Islet precursor cell (in vitro differentiated cells): ENCODE results near the gene WDTC1.

Experiments
- DNase-seq: peaks from one replicate; pipeline ENCODE4 v3.0.0-alpha.2; 2018

Gene WDTC1

DNA sequence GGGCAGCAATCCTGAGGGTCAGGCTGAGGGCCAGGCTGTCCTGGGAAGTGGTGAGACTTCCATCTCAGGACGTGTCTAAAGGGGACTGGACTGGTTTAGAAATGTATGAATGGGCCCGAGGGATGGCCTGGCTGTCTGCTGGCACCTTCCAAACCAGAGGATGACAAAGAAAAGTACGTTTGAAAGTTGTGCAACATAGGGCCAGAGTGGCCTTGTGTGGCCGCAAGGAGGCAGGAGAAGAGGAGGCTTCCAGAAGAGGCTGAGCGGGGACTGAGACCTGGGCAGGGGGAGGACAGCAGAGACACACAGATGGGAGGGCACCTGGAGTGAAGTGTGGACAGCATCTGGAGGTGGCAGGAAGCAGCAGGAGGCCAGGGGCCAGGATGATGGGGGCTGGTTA is 104.8 kb downstream of the WDTC1 start:
- DNase-seq: no peak

- peak; percentile 92 for DNase-seq
Measured at GRCh38 chr1:27341525-27342252, 107.3 kb downstream of the WDTC1 start, which contains the start of gene SYTL1. TSS of gene SYTL1 (plus strand) at chr1:27342022. CDS start at chr1:27345335, 3,313 bp downstream.

- no peak for DNase-seq
Measured at GRCh38 chr1:27342391-27342777, 108.0 kb downstream of the WDTC1 start.

GRCh38 chr1:27342778-27343638 is 108.6 kb downstream of the WDTC1 start:
- peak; percentile 91 for DNase-seq

GRCh38 chr1:27343639-27344025 is 109.2 kb downstream of the WDTC1 start:
- no peak for DNase-seq

- DNase-seq: no peak
Measured at GRCh38 chr1:27345272-27345671, 110.8 kb downstream of the WDTC1 start.

DNA sequence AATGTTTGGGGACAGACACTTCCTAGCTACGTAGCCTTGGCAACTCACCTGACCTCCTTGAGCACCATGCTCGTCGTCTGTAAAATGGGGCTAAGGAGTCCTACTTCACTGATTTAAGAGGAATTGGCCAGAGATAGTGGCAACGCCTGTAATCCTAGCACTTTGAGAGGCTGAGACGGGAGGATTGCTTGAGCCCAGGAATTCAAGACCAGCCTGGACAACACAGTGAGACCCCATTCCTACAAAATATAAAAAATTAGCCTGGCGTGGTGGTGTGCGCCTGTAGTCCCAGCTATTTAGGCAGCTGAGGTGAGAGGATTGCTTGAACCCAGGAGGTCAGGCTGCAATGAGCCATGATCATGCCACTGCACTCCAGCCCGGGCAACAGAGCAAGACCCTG is 111.9 kb downstream of the WDTC1 start:
- no peak for DNase-seq

DNA sequence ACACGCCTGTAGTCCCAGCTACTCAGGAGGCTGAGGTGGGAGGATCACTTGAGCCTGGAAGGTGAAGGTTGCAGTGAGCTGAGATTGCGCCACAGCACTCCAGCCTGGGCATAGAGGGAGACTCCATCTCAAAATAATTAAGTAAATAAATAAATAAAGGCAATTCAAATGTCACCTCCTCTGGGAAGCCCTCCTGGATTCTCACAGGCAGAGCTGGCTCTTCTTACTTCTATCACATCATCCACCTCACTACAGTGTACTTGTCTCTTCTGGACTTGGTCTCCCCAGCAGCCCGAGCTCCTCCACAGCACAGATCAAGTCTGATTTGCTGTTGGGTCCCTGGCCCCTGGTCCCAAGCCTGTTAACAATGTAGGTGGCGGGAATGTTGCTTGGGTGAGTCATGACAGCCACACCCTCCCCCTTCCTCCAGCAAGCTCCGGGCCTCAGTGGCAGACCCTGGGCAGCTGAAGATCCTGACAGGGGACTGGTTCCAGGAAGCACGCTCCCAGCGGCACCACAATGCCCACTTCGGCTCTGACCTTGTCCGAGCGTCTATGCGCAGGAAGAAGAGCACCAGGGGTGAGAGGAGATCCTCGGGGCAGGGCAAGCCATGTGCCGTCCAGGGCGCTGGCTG is 112.7 kb downstream of the WDTC1 start:
- DNase-seq: peak; percentile 88

GRCh38 chr1:27348861-27349783 is 114.7 kb downstream of the WDTC1 start:
- DNase-seq: peak; percentile 93

- DNase-seq: peak; percentile 91
Measured at GRCh38 chr1:27349784-27350662, 115.6 kb downstream of the WDTC1 start.

GRCh38 chr1:27350663-27351540 is 116.5 kb downstream of the WDTC1 start:
- peak; percentile 97 for DNase-seq

GRCh38 chr1:27351541-27352107 is 117.2 kb downstream of the WDTC1 start:
- no peak for DNase-seq

GRCh38 chr1:27353166-27353565 is 118.7 kb downstream of the WDTC1 start:
- no peak for DNase-seq

- DNase-seq: no peak
Measured at GRCh38 chr1:27353629-27354028, 119.2 kb downstream of the WDTC1 start.

DNA sequence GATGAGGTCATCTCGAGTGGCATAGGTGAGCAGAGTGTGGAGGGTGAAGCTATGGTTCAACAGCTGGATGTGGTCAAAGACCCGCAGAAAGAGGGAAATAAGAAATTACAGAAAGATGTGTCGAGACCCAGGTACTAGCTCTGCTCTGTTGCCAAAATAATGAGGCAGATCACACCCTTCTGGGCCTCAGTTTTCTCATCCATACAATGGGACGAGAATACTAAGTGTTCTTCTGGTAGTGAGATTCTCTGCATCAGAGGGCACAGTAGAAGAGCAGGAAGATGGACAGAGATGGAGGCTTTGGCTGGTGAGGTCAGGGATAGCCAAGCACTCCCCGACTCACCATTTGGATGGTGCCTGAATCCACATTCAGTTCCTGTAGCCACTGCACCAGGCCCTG is 121.3 kb downstream of the WDTC1 start:
- no peak for DNase-seq

DNA sequence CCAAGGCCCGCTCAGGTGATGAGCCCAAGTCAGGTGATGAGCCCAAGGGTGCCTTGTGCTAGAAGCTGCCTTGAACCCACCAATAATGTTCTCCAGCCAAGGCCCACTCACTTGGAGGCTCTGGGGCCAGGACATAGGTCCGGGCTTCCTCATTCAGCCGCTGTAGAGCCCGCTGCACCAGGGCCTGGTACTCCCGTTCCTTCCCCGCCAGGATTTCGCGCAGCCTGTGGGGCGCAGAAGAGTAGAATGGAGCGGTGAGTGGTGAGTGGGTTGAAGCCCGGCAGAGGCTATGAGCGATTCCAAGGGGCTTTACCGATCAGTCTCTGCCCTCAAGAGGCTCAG is 121.8 kb downstream of the WDTC1 start:
- no peak for DNase-seq

DNA sequence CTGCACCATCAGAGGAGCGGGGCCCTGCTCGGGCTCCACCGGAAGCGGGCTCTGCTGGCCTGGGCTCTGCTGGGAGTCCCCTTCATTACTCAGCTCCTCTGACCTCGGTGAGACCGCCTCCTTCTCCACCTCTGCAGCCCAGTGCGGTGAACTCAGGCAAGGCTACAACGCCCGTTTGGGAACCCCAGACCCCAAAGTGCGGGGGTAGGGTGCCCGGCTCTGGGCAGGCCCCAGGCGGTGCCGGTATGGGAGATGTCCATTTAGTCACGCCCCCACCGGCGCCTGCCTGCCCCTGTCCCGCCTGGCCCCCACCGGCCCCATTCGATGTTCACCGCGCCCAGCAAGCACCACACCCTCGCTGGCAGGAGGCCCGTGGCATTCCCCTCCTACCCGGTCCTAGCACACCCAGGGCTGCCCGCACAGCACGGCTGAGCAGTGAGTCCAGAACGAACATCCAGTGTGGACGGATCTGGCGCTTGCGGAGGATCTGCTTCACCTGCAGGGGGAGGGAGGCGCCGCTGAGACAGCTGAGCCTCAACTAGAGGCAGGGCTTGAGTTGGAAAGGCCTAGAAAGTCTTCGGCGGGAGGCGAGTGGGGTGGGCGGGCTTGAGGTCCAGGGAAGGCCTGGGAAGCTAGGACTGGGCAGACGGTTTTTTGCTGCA is 122.3 kb downstream of the WDTC1 start:
- DNase-seq: no peak

GRCh38 chr1:27357281-27358037 is 123.0 kb downstream of the WDTC1 start:
- peak; percentile 89 for DNase-seq
